Prostate gland (tissue), 2 donors: ENCODE results near the gene SPAST.

Experiments used
- POLR2A ChIP-seq: fragments of 450-650 bp; IDR thresholded peaks from one replicate; pipeline ENCODE4 v1.6.1; 2016; ENCODE audit warnings: antibody characterized with exemption, mild to moderate bottlenecking
- TF ChIP-seq, protein P1 (sequence below), 4 experiments: fragments of 200-600 bp in 2 of 4; fragments of 450-650 bp in 2 of 4; sonication (generic) in 2 of 4; IDR thresholded peaks; 1 replicate in 3 of 4; 2 replicates in 1 of 4; pipeline ENCODE4 v1.5.1; 2016 to 2019; ENCODE audit warnings: antibody characterized with exemption in 4 of 4, mild to moderate bottlenecking in 2 of 4, moderate library complexity in 2 of 4

DNA sequence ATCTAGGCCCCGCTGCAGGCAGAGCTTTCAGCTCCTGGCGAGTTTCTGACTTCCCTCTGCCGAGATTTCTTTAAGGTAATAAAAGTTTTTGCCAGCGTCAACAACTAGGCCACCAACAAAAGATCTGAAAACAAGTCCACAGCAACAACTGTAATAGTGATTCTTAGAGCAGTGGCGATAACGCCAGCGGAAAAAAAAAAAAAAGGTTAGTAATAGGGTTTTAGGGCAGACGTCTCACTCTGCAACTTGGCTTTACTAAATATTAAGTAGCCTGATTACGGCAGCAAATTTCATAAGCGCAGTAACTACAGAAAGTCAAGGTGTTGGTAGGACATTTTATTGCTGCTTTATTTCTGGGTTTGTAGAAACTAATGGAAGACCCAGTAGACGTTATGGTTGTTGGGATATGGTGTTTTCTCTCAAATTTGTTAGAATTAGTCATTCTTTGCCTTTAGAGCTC lies 102.8 kb downstream of the SPAST start:
- TF ChIP-seq POLR2A: no peak
- TF ChIP-seq, protein P1, sequence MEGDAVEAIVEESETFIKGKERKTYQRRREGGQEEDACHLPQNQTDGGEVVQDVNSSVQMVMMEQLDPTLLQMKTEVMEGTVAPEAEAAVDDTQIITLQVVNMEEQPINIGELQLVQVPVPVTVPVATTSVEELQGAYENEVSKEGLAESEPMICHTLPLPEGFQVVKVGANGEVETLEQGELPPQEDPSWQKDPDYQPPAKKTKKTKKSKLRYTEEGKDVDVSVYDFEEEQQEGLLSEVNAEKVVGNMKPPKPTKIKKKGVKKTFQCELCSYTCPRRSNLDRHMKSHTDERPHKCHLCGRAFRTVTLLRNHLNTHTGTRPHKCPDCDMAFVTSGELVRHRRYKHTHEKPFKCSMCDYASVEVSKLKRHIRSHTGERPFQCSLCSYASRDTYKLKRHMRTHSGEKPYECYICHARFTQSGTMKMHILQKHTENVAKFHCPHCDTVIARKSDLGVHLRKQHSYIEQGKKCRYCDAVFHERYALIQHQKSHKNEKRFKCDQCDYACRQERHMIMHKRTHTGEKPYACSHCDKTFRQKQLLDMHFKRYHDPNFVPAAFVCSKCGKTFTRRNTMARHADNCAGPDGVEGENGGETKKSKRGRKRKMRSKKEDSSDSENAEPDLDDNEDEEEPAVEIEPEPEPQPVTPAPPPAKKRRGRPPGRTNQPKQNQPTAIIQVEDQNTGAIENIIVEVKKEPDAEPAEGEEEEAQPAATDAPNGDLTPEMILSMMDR (IDR thresholded peaks at IDR 0.05): no peak
